Measurements from ENCODE around the gene MIR17HG. TPM values are rescaled to one million over a fixed set of nuclear protein-coding genes. Genes with fewer than 3 reads are reported as not detected.

The MIR17HG gene
- total RNA-seq, 3 donors from 2014 or later (not counting 1 experiment from before 2014, with no cell fraction given) = 2.2 to 8.1 (median 6.1) TPM

- Histone ChIP-seq H3K4me1 (ENCODE audit: control insufficient read depth, insufficient read depth, low read length) (no peaks in the 10 kb centered on the region), H3K4me3 (ENCODE audit: low read length) (no peak overlapping the region), H3K27ac (ENCODE audit: low read length) (no peak overlapping the region), H3K36me3 (ENCODE audit: control insufficient read depth, insufficient read depth, low read length) (no peaks in the 10 kb centered on the region), H3K9me3 (ENCODE audit: control insufficient read depth, insufficient read depth, low read length) (no peaks in the 10 kb centered on the region), H3K27me3 (ENCODE audit: control insufficient read depth, insufficient read depth, low read length) (peaks cover 2% of the 10 kb centered on the region)
- Mint-ChIP-seq H3K4me3 (no peak overlapping the region), H3K27me3 (ENCODE audit: low read depth in 2 of 2) (peaks cover 29 to 51% of the 10 kb centered on the region in 2 donors), H3K9me3 (no peaks in the 10 kb centered on the region), H3K4me1 (no peaks in the 10 kb centered on the region), H3K27ac (no peak overlapping the region), H3K36me3 (no peaks in the 10 kb centered on the region)
- 88% methylated on average over 1 of the region's 2 CpGs for WGBS (ENCODE audit: insufficient coverage)
- intact Hi-C loops (cut with micrococcal nuclease) = no loop called here
- ATAC-seq (no peak), DNase-seq (no peak)
- TF ChIP-seq, protein P1, sequence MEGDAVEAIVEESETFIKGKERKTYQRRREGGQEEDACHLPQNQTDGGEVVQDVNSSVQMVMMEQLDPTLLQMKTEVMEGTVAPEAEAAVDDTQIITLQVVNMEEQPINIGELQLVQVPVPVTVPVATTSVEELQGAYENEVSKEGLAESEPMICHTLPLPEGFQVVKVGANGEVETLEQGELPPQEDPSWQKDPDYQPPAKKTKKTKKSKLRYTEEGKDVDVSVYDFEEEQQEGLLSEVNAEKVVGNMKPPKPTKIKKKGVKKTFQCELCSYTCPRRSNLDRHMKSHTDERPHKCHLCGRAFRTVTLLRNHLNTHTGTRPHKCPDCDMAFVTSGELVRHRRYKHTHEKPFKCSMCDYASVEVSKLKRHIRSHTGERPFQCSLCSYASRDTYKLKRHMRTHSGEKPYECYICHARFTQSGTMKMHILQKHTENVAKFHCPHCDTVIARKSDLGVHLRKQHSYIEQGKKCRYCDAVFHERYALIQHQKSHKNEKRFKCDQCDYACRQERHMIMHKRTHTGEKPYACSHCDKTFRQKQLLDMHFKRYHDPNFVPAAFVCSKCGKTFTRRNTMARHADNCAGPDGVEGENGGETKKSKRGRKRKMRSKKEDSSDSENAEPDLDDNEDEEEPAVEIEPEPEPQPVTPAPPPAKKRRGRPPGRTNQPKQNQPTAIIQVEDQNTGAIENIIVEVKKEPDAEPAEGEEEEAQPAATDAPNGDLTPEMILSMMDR (IDR thresholded peaks at IDR 0.05) = no peak
These were observed 41.7 kb downstream of the MIR17HG start for GRCh38 chr13:91389186-91389585.

DNA sequence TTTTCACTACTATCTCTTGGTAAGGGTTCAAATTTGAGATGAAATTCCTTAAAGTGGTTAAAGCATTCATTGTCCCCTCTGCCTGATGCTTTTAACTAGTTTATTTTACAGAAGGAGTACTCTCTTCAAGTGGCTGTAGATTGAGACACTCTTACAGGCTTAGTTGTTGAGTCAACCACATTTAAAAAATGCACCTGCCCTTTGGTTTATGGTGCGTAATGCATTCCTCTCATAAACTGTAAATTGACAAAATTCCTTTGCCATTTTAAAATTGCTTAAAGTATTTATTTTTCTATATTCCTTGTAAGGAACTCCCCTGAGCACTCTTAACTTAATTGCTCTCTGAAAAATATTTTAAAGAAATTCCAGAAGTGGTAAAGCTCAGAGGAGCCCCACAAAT, 50.1 kb downstream of the MIR17HG start:
- H3K27me3 Mint-ChIP-seq (ENCODE audit: low read depth in 2 of 2) = peaks cover 15 to 37% of the 10 kb centered on the region in 2 donors
- no peaks in the 10 kb centered on the region for H3K9me3 Mint-ChIP-seq
- no CpG with 5 or more reads among the region's 1 CpG for WGBS (ENCODE audit: insufficient coverage)
- ATAC-seq (no peak), DNase-seq (no peak)
- Histone ChIP-seq H3K27me3 (ENCODE audit: control insufficient read depth, insufficient read depth, low read length) (peaks cover 27% of the 10 kb centered on the region), H3K4me1 (ENCODE audit: control insufficient read depth, insufficient read depth, low read length) (peaks cover 14% of the 10 kb centered on the region), H3K9me3 (ENCODE audit: control insufficient read depth, insufficient read depth, low read length) (no peaks in the 10 kb centered on the region), H3K4me3 (ENCODE audit: low read length) (no peak overlapping the region), H3K36me3 (ENCODE audit: control insufficient read depth, insufficient read depth, low read length) (no peaks in the 10 kb centered on the region), H3K27ac (ENCODE audit: low read length) (no peak overlapping the region)
- no peak overlapping the region for H3K27ac Mint-ChIP-seq
- peaks cover 7 to 18% of the 10 kb centered on the region in 2 donors for H3K4me1 Mint-ChIP-seq
- TF ChIP-seq, protein P1 (IDR thresholded peaks at IDR 0.05) = no peak
- H3K36me3 Mint-ChIP-seq = no peaks in the 10 kb centered on the region
- intact Hi-C loops (cut with micrococcal nuclease) = no loop called here
- no peak overlapping the region for H3K4me3 Mint-ChIP-seq

- Histone ChIP-seq H3K27me3 (ENCODE audit: control insufficient read depth, insufficient read depth, low read length) (peaks cover 27% of the 10 kb centered on the region), H3K4me1 (ENCODE audit: control insufficient read depth, insufficient read depth, low read length) (peaks cover 14% of the 10 kb centered on the region), H3K4me3 (ENCODE audit: low read length) (peak within 1 kb of the TSS; percentile 45), H3K9me3 (ENCODE audit: control insufficient read depth, insufficient read depth, low read length) (no peaks in the 10 kb centered on the region), H3K36me3 (ENCODE audit: control insufficient read depth, insufficient read depth, low read length) (no peaks in the 10 kb centered on the region), H3K27ac (ENCODE audit: low read length) (no peak within 1 kb of the TSS)
- peak within 1 kb of the TSS; percentile 86 for H3K4me3 Mint-ChIP-seq
- H3K27ac Mint-ChIP-seq = no peak within 1 kb of the TSS
- H3K9me3 Mint-ChIP-seq = no peaks in the 10 kb centered on the region
- ATAC-seq (peak; percentile 98 to 99 (median 99)), DNase-seq (peak; percentile 68 to 88)
- under 1% methylated on average over 76 of the region's 76 CpGs for WGBS (ENCODE audit: insufficient coverage)
- H3K36me3 Mint-ChIP-seq = no peaks in the 10 kb centered on the region
- intact Hi-C loops (cut with micrococcal nuclease) = loop anchor here (1.0 kb wide), 1 partner anchor 49 kb away; no protein-coding TSS in a partner anchor
- peaks cover 7 to 18% of the 10 kb centered on the region in 2 donors for H3K4me1 Mint-ChIP-seq
- TF ChIP-seq, protein P1 (IDR thresholded peaks at IDR 0.05) = no peak
- peaks cover 15 to 46% of the 10 kb centered on the region in 2 donors for H3K27me3 Mint-ChIP-seq (ENCODE audit: low read depth in 2 of 2)
These were observed 51.1 kb downstream of the MIR17HG start, which contains the start of gene GPC5 for GRCh38 chr13:91398413-91399188. TSS of gene GPC5 (plus strand) at chr13:91398621.

Data from natural killer cell (primary cell).